HepG2 (cell line): ENCODE measurements around the gene HERC5. TPM values are rescaled to one million over a fixed set of nuclear protein-coding genes. Genes with fewer than 3 reads are reported as not detected.
A peak's percentile ranks its signal among the peaks of the same experiment; 100 is the strongest.

ENCODE experiments used
- SP4 ChIP-seq: sonication (generic); formaldehyde crosslinking; IDR thresholded peaks from 2 replicates; pipeline ENCODE4 v1.8.1; 2023; ENCODE audit warnings: mild to moderate bottlenecking, missing genetic modification reagents
- ZNF431 ChIP-seq: sonication (generic); formaldehyde crosslinking; IDR thresholded peaks from 2 replicates; pipeline ENCODE4 v1.9.0; 2022; ENCODE audit warnings: missing genetic modification reagents, low read depth, mild to moderate bottlenecking, borderline replicate concordance
- ZNF768 ChIP-seq: sonication (generic); formaldehyde crosslinking; IDR thresholded peaks from 2 replicates; pipeline ENCODE4 v1.4.0; 2020; ENCODE audit warnings: missing genetic modification reagents
- ZNF777 ChIP-seq: sonication (generic); formaldehyde crosslinking; IDR thresholded peaks from 2 replicates; pipeline ENCODE4 v1.4.0; 2020; ENCODE audit warnings: missing genetic modification reagents
- polyA plus RNA-seq, 8 experiments: library from polyadenylated mRNA; depleted of rRNA in 3 of 8; stranded (reverse) in 7 of 8; unstranded in 1 of 8; fragments of >200 nt; fragmentation: Illumina TruSeq in 4 of 8; extraction: Trizol in 4 of 8; gene quantifications; 2 replicates each; pipeline versions ENCODE4 v1.2.1 to v1.2.3, GENCODE V29; 2011 to 2016; ENCODE audit warnings: low read depth in 4 of 8, missing spikeins in 1 of 8, mixed read lengths in 1 of 8; ENCODE audit not compliant: insufficient read depth in 1 of 8
- total RNA-seq, 5 experiments: library from RNA; depleted of rRNA; stranded (reverse); fragments of >200 nt; fragmentation: Illumina TruSeq; extraction: Trizol; gene quantifications; 2 replicates each; pipeline ENCODE4 v1.2.3, GENCODE V29; 2016; ENCODE audit warnings: low read depth in 1 of 5
- TF ChIP-seq, protein P1 (sequence below): sonication (generic); formaldehyde crosslinking; IDR thresholded peaks from 2 replicates; pipeline ENCODE4 v1.8.1; 2023; ENCODE audit warnings: mild to moderate bottlenecking, moderate library complexity, missing genetic modification reagents
- TF ChIP-seq, protein P2 (sequence below), 2 experiments: sonication (generic) in 1 of 2; formaldehyde crosslinking in 1 of 2; IDR thresholded peaks; 2 replicates each; pipeline versions ENCODE4 v1.4.0 to v1.6.1; 2018 to 2020; ENCODE audit warnings: missing genetic modification reagents in 2 of 2, borderline replicate concordance in 1 of 2, low read depth in 1 of 2, mild to moderate bottlenecking in 1 of 2, missing biosample characterization in 1 of 2
- TF ChIP-seq, protein P3 (sequence below): sonication (generic); formaldehyde crosslinking; IDR thresholded peaks from 2 replicates; pipeline ENCODE4 v1.4.0; 2020; ENCODE audit warnings: missing genetic modification reagents

HERC5 gene
- total and polyA plus RNA-seq, 2 of the 13 experiments (the other 11 are each of a cell fraction or from before 2014, with no cell fraction given): 0.13 to 0.33 TPM

DNA sequence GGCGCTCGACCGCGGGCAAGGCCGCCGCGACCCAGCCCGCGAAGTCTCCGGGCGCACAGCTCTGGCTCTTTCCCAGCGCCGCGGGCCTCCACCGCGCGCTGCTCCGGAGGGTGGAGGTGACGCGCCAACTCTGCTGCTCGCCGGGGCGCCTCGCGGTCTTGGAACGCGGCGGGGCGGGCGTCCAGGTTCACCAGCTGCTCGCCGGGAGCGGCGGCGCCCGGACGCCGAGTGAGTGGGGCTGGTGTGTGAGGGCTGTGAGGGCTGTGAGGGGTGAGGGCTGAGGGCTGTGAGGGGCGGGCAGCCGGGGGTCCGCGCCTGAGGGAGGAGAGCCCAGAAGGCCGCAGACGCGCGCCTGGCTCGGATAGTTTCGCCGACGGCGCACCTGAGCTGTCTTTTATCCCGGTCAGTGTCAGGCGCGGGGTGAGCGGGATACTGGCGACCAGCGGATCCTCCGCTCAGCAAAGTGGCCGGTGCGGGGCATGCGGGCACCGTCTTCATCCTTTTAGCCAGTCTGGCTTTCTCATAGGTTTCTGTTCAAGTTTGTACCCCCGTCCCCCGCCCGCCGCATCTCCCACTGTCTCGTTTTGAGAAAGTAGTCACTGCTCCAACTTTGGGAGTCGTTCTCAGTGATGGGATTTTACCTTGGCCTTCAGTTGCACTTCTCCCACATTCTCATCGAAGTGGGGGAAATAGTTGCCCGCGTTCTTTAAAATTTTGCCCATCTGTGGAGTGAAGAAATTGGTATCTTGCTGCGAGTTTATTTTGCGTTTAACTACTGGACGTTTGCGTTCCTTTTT is 586 bp downstream of the HERC5 start (continued):
- TF ChIP-seq, protein P1, sequence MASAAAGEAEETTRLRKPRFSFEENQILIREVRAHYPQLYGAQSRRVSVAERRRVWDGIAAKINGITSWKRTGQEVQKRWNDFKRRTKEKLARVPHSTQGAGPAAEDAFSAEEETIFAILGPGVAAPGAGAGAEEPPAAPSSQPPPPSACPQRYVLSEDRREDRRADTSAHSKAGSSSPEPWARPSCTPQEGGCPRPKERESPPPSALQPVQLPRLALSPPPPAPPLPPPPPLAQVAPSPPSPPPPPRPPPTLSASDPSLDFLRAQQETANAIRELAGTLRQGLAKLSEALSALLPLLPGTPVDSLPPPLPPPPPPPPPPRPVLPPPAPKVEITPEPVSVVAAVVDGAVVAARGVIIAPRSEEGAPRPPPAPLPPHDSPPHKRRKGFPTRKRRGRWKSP (CRISPR knock-in tag): peak; percentile 11; the same call in 1 of the 2 replicates
- TF ChIP-seq, protein P2, sequence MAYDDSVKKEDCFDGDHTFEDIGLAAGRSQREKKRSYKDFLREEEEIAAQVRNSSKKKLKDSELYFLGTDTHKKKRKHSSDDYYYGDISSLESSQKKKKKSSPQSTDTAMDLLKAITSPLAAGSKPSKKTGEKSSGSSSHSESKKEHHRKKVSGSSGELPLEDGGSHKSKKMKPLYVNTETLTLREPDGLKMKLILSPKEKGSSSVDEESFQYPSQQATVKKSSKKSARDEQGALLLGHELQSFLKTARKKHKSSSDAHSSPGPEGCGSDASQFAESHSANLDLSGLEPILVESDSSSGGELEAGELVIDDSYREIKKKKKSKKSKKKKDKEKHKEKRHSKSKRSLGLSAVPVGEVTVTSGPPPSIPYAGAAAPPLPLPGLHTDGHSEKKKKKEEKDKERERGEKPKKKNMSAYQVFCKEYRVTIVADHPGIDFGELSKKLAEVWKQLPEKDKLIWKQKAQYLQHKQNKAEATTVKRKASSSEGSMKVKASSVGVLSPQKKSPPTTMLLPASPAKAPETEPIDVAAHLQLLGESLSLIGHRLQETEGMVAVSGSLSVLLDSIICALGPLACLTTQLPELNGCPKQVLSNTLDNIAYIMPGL (CRISPR knock-in tag; IDR thresholded peaks at IDR 0.05; ENCODE audit: borderline replicate concordance in 1 of 2, low read depth in 1 of 2): 0 out of 4 replicates have a peak, but pooled peaks of 1 of the 2 experiments have one; percentile 17
- TF ChIP-seq SP4 (CRISPR knock-in tag) (0 out of 2 replicates have a peak, but pooled peaks have one; percentile 13), ZNF777 (CRISPR knock-in tag) (peak; percentile 92), ZNF768 (0 out of 2 replicates have a peak, but pooled peaks have one; percentile 2), ZNF431 (CRISPR knock-in tag) (0 out of 2 replicates have a peak, but pooled peaks have one; percentile 13)
- TF ChIP-seq, protein P3, sequence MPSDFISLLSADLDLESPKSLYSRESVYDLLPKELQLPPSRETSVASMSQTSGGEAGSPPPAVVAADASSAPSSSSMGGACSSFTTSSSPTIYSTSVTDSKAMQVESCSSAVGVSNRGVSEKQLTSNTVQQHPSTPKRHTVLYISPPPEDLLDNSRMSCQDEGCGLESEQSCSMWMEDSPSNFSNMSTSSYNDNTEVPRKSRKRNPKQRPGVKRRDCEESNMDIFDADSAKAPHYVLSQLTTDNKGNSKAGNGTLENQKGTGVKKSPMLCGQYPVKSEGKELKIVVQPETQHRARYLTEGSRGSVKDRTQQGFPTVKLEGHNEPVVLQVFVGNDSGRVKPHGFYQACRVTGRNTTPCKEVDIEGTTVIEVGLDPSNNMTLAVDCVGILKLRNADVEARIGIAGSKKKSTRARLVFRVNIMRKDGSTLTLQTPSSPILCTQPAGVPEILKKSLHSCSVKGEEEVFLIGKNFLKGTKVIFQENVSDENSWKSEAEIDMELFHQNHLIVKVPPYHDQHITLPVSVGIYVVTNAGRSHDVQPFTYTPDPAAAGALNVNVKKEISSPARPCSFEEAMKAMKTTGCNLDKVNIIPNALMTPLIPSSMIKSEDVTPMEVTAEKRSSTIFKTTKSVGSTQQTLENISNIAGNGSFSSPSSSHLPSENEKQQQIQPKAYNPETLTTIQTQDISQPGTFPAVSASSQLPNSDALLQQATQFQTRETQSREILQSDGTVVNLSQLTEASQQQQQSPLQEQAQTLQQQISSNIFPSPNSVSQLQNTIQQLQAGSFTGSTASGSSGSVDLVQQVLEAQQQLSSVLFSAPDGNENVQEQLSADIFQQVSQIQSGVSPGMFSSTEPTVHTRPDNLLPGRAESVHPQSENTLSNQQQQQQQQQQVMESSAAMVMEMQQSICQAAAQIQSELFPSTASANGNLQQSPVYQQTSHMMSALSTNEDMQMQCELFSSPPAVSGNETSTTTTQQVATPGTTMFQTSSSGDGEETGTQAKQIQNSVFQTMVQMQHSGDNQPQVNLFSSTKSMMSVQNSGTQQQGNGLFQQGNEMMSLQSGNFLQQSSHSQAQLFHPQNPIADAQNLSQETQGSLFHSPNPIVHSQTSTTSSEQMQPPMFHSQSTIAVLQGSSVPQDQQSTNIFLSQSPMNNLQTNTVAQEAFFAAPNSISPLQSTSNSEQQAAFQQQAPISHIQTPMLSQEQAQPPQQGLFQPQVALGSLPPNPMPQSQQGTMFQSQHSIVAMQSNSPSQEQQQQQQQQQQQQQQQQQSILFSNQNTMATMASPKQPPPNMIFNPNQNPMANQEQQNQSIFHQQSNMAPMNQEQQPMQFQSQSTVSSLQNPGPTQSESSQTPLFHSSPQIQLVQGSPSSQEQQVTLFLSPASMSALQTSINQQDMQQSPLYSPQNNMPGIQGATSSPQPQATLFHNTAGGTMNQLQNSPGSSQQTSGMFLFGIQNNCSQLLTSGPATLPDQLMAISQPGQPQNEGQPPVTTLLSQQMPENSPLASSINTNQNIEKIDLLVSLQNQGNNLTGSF (CRISPR knock-in tag): 0 out of 2 replicates have a peak, but pooled peaks have one; percentile 33
